DOHH2 (cell line): ENCODE data around the gene SLC22A14.

Experiments
- H3F3A ChIP-seq: fragments of 200-600 bp; sonication (generic), shearing (Covaris generic); 2 replicates; pipeline ENCODE4 v1.6.0; 2016; ENCODE audit warnings: antibody characterized with exemption, mild to moderate bottlenecking; ENCODE audit not compliant: control insufficient read depth, insufficient read depth
- H3K27ac ChIP-seq: fragments of 200-600 bp; sonication (generic); 2 replicates; pipeline ENCODE4 v1.5.1; 2014; ENCODE audit warnings: low read depth, mild to moderate bottlenecking, low read length, moderate library complexity
- H3K27me3 ChIP-seq: fragments of 200-600 bp; sonication (generic); 2 replicates; pipeline ENCODE4 v1.6.1; 2014; ENCODE audit warnings: mild to moderate bottlenecking, low read length, mixed read lengths; ENCODE audit not compliant: control insufficient read depth
- H3K36me3 ChIP-seq: fragments of 200-600 bp; sonication (generic); 2 replicates; pipeline ENCODE4 v1.6.1; 2014; ENCODE audit warnings: mild to moderate bottlenecking, low read length, moderate library complexity, mixed read lengths; ENCODE audit not compliant: control insufficient read depth
- H3K4me1 ChIP-seq: fragments of 200-600 bp; sonication (generic); 2 replicates; pipeline ENCODE4 v1.6.1; 2014; ENCODE audit warnings: mild to moderate bottlenecking, low read length, mixed read lengths; ENCODE audit not compliant: control insufficient read depth
- H3K4me2 ChIP-seq: fragments of 200-600 bp; sonication (generic); 2 replicates; pipeline ENCODE4 v1.6.0; 2014; ENCODE audit warnings: mild to moderate bottlenecking, low read length, moderate library complexity
- H3K4me3 ChIP-seq: fragments of 200-600 bp; sonication (generic); 2 replicates; pipeline ENCODE4 v1.5.1; 2014; ENCODE audit warnings: mild to moderate bottlenecking, low read length, mixed read lengths
- H3K79me2 ChIP-seq: fragments of 200-600 bp; sonication (generic); 2 replicates; pipeline ENCODE4 v1.6.1; 2014; ENCODE audit warnings: mild to moderate bottlenecking, low read length, mixed read lengths; ENCODE audit not compliant: control insufficient read depth
- H3K9me2 ChIP-seq: fragments of 200-600 bp; sonication (generic); replicated peaks from 2 replicates; pipeline ENCODE4 v1.6.1; 2014; ENCODE audit warnings: mild to moderate bottlenecking, low read length, mixed read lengths; ENCODE audit not compliant: control insufficient read depth
- H3K9me3 ChIP-seq: fragments of 200-600 bp; sonication (generic); 2 replicates; pipeline ENCODE4 v1.6.1; 2014; ENCODE audit warnings: antibody characterized with exemption, low read length, mixed read lengths; ENCODE audit not compliant: control insufficient read depth, insufficient read depth
- H4K20me1 ChIP-seq: fragments of 200-600 bp; sonication (generic); 2 replicates; pipeline ENCODE4 v1.6.0; 2014; ENCODE audit warnings: low read depth, mild to moderate bottlenecking, antibody characterized with exemption, low read length, moderate library complexity; ENCODE audit not compliant: control insufficient read depth, insufficient read depth
- CTCF ChIP-seq: fragments of 200-600 bp; sonication (generic); IDR thresholded peaks from one replicate; pipeline ENCODE4 v1.5.1; 2014; ENCODE audit warnings: antibody characterized with exemption, mild to moderate bottlenecking, low read depth, low read length; ENCODE audit not compliant: poor library complexity, severe bottlenecking
- EZH2phosphoT487 ChIP-seq: fragments of 200-600 bp; sonication (generic); IDR thresholded peaks from 2 replicates; pipeline ENCODE4 v1.6.1; 2017; ENCODE audit warnings: borderline replicate concordance, mild to moderate bottlenecking, antibody characterized with exemption, low read length, moderate library complexity, mixed read lengths

Gene SLC22A14

GRCh38 chr3:38335263-38335662 lies 53.2 kb downstream of the SLC22A14 start:
- Histone ChIP-seq H3K79me2 (no peaks in the 10 kb centered on the region), H3F3A (no peaks in the 10 kb centered on the region), H3K27me3 (no peaks in the 10 kb centered on the region; the same call in 1 of the 2 replicates), H3K4me1 (no peaks in the 10 kb centered on the region), H3K27ac (no peak overlapping the region), H4K20me1 (no peaks in the 10 kb centered on the region), H3K36me3 (no peaks in the 10 kb centered on the region), H3K4me2 (no peak overlapping the region), H3K9me2 (no peaks in the 10 kb centered on the region), H3K4me3 (no peak overlapping the region), H3K9me3 (no peaks in the 10 kb centered on the region)
- TF ChIP-seq CTCF (no peak), EZH2phosphoT487 (no peak)

- H3K27ac ChIP-seq, result no peak overlapping the region
- H3K9me3 ChIP-seq, result no peaks in the 10 kb centered on the region
- no peak overlapping the region for H3K4me3 ChIP-seq
- no peaks in the 10 kb centered on the region for H3K9me2 ChIP-seq
- no peaks in the 10 kb centered on the region; the same call in 1 of the 2 replicates for H3K27me3 ChIP-seq
- TF ChIP-seq CTCF (no peak), EZH2phosphoT487 (no peak)
- H3K4me2 ChIP-seq, result no peak overlapping the region
- H3K36me3 ChIP-seq, result no peaks in the 10 kb centered on the region
- no peaks in the 10 kb centered on the region for H3K79me2 ChIP-seq
- H4K20me1 ChIP-seq, result no peaks in the 10 kb centered on the region
- H3F3A ChIP-seq, result no peaks in the 10 kb centered on the region
- no peaks in the 10 kb centered on the region for H3K4me1 ChIP-seq
Measured at GRCh38 chr3:38337703-38338102, 55.6 kb downstream of the SLC22A14 start.

- H3F3A ChIP-seq, result no peaks in the 10 kb centered on the region
- H3K27me3 ChIP-seq, result no peaks in the 10 kb centered on the region
Measured at GRCh38 chr3:38343797-38344594, 61.9 kb downstream of the SLC22A14 start.

More at GRCh38 chr3:38343797-38344594, 61.9 kb downstream of the SLC22A14 start:
- H3K4me3 ChIP-seq, result no peak overlapping the region
- no peak for TF ChIP-seq CTCF
- TF ChIP-seq EZH2phosphoT487, result no peak
- H3K36me3 ChIP-seq, result peaks cover 10% of the 10 kb centered on the region; the same call in 1 of the 2 replicates
- peaks cover 20% of the 10 kb centered on the region for H3K4me1 ChIP-seq
- H3K27ac ChIP-seq, result no peak overlapping the region
- peaks cover 19% of the 10 kb centered on the region for H3K79me2 ChIP-seq
- H3K4me2 ChIP-seq, result no peak overlapping the region
- H4K20me1 ChIP-seq, result no peaks in the 10 kb centered on the region
- H3K9me3 ChIP-seq, result no peaks in the 10 kb centered on the region
- H3K9me2 ChIP-seq, result no peaks in the 10 kb centered on the region
